ENCODE data around the gene CPT2. TPM values are rescaled to one million over a fixed set of nuclear protein-coding genes. Genes with fewer than 3 reads are reported as not detected.

The CPT2 gene
- total and polyA plus RNA-seq, 9 of the 15 experiments (the other 6 are each of a cell fraction or from before 2014, with no cell fraction given), result 7.6 to 25.1 (median 16.8) TPM

DNA sequence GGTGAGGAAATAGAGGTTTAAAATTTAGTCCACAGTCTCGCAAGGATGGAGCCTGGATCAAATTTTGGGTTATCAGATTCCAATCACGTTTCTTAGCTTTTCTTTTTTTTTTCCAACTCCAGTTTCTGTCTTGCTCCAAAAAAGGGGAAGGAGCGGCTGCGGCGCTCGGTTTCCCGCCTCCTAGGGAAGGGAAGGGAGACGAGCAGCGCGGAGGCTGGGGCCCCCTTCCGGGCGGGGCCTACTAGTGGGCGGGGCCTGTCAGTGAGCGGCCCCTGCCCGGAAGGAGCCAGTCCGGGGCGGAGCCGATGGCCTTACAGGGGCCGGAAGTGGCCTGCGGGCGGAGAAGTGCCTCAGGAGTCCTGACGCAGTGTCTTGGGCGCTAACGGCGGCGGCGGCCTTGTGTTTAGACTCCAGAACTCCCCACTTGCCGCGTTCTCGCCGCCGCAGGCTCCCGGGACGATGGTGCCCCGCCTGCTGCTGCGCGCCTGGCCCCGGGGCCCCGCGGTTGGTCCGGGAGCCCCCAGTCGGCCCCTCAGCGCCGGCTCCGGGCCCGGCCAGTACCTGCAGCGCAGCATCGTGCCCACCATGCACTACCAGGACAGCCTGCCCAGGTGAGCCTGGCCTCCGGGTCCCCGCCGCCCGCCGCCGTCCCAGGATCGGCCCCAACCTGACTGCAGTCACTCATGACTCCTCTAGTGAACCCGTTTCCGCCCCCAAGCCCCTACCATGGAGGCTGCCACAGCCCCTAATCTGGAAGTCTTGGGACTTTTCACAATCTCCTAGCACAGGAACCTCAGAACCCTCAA is at the start of gene CPT2 (continued):
- peak; percentile 18; the same call in 1 of the 2 replicates for TF ChIP-seq GMEB1 (CRISPR knock-in tag; IDR thresholded peaks at IDR 0.05)
- no peak for TF ChIP-seq NCOA1 (IDR thresholded peaks at IDR 0.05; ENCODE audit: low read depth)
- TF ChIP-seq ZNF778 (CRISPR knock-in tag; IDR thresholded peaks at IDR 0.05), result no peak
- TF ChIP-seq HDAC8 (tag; IDR thresholded peaks at IDR 0.05), result no peak
- no peak for TF ChIP-seq TBL1XR1 (IDR thresholded peaks at IDR 0.05; ENCODE audit: low read length in 2 of 2)
- peak; percentile 18; the same call in 1 of the 2 replicates for TF ChIP-seq CREB1 (IDR thresholded peaks at IDR 0.05)
- TF ChIP-seq CREB1 (CRISPR knock-in tag; IDR thresholded peaks at IDR 0.05), result peak; percentile 6; the same call in 1 of the 2 replicates
- TF ChIP-seq U2AF1 (optimal IDR thresholded peaks at IDR 0.05; ENCODE audit: low read depth, low read length), result peak; percentile 39
- TF ChIP-seq ZBED1 (IDR thresholded peaks at IDR 0.05), result no peak
- TF ChIP-seq ARHGAP35 (IDR thresholded peaks at IDR 0.05; ENCODE audit: partially characterized antibody), result no peak
- 0 out of 2 replicates have a peak, but pooled peaks have one; percentile 76 for TF ChIP-seq ELF4 (CRISPR knock-in tag; IDR thresholded peaks at IDR 0.05)
- TF ChIP-seq UBTF (IDR thresholded peaks at IDR 0.05; ENCODE audit: borderline replicate concordance in 1 of 2, low read depth in 2 of 2, low read length in 2 of 2), result no peak; a peak in 1 of 4 replicates
- TF ChIP-seq MAFK (IDR thresholded peaks at IDR 0.05; ENCODE audit: low read length), result no peak
- TF ChIP-seq ZKSCAN1 (IDR thresholded peaks at IDR 0.05; ENCODE audit: low read depth, low read length), result no peak
- TF ChIP-seq, protein P1, sequence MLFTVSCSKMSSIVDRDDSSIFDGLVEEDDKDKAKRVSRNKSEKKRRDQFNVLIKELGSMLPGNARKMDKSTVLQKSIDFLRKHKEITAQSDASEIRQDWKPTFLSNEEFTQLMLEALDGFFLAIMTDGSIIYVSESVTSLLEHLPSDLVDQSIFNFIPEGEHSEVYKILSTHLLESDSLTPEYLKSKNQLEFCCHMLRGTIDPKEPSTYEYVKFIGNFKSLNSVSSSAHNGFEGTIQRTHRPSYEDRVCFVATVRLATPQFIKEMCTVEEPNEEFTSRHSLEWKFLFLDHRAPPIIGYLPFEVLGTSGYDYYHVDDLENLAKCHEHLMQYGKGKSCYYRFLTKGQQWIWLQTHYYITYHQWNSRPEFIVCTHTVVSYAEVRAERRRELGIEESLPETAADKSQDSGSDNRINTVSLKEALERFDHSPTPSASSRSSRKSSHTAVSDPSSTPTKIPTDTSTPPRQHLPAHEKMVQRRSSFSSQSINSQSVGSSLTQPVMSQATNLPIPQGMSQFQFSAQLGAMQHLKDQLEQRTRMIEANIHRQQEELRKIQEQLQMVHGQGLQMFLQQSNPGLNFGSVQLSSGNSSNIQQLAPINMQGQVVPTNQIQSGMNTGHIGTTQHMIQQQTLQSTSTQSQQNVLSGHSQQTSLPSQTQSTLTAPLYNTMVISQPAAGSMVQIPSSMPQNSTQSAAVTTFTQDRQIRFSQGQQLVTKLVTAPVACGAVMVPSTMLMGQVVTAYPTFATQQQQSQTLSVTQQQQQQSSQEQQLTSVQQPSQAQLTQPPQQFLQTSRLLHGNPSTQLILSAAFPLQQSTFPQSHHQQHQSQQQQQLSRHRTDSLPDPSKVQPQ (CRISPR knock-in tag; IDR thresholded peaks at IDR 0.05; ENCODE audit: borderline replicate concordance), result no peak
- no peak for TF ChIP-seq ZNF146 (CRISPR knock-in tag; IDR thresholded peaks at IDR 0.05; ENCODE audit: unreplicated experiment)
- TF ChIP-seq SIN3B (IDR thresholded peaks at IDR 0.05; ENCODE audit: low read depth), result peak; percentile 64; the same call in 1 of the 2 replicates
- TF ChIP-seq RAD21 (CRISPR knock-in tag; conservative IDR thresholded peaks at IDR 0.05 in 1 of 2, IDR thresholded peaks at IDR 0.05 in 1 of 2), result peak in 1 of 2 experiments; percentile 4; a peak in 1 of 4 replicates
- TF ChIP-seq, protein P2, sequence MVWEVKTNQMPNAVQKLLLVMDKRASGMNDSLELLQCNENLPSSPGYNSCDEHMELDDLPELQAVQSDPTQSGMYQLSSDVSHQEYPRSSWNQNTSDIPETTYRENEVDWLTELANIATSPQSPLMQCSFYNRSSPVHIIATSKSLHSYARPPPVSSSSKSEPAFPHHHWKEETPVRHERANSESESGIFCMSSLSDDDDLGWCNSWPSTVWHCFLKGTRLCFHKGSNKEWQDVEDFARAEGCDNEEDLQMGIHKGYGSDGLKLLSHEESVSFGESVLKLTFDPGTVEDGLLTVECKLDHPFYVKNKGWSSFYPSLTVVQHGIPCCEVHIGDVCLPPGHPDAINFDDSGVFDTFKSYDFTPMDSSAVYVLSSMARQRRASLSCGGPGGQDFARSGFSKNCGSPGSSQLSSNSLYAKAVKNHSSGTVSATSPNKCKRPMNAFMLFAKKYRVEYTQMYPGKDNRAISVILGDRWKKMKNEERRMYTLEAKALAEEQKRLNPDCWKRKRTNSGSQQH (CRISPR knock-in tag; IDR thresholded peaks at IDR 0.05), result no peak
